Lung (tissue), 12 donors: Measurements from ENCODE around the gene ANTKMT. TPM values are rescaled to one million over a fixed set of nuclear protein-coding genes. Genes with fewer than 3 reads are reported as not detected.

Source experiments
- ATAC-seq: fragments of 200-7000 bp; cut with Tn5 transposase; one replicate; pipeline ENCODE4 v1.9.1; 2020; ENCODE audit warnings: moderate number of reproducible peaks; ENCODE audit not compliant: insufficient read depth, low FRiP score
- DNase-seq, 3 donors: peaks; one replicate each; pipeline ENCODE4 v3.0.0-alpha.2; 2013 to 2017
- H3K27ac ChIP-seq, 2 donors: one replicate each; pipeline ENCODE4 v1.5.1; 2013; ENCODE audit warnings: mild to moderate bottlenecking in 2 of 2, moderate library complexity in 2 of 2, control low read depth in 1 of 2, inconsistent platforms in 1 of 2, low read depth in 1 of 2, low read length in 1 of 2
- H3K27me3 ChIP-seq, 3 donors: one replicate each; pipeline ENCODE4 v1.5.1; 2013; ENCODE audit warnings: low read length in 2 of 3; ENCODE audit not compliant: control insufficient read depth in 3 of 3, insufficient read depth in 3 of 3
- H3K36me3 ChIP-seq, 4 donors: one replicate each; pipeline ENCODE4 v1.5.1; 2013; ENCODE audit warnings: low read length in 4 of 4, mild to moderate bottlenecking in 1 of 4, moderate library complexity in 1 of 4; ENCODE audit not compliant: control insufficient read depth in 4 of 4, insufficient read depth in 4 of 4
- H3K4me1 ChIP-seq, 5 donors: one replicate each; pipeline ENCODE4 v1.5.1; 2013; ENCODE audit warnings: low read length in 5 of 5, mild to moderate bottlenecking in 2 of 5, moderate library complexity in 1 of 5; ENCODE audit not compliant: control insufficient read depth in 5 of 5, insufficient read depth in 5 of 5
- H3K4me3 ChIP-seq: one replicate; pipeline ENCODE4 v1.5.1; 2013; ENCODE audit warnings: mild to moderate bottlenecking, control low read depth, moderate library complexity
- H3K9ac ChIP-seq, 2 donors: one replicate each; pipeline ENCODE4 v1.5.1; 2013; ENCODE audit warnings: low read length in 2 of 2, control low read depth in 1 of 2; ENCODE audit not compliant: insufficient read depth in 1 of 2
- H3K9me3 ChIP-seq, 4 donors: one replicate each; pipeline ENCODE4 v1.5.1; 2013; ENCODE audit warnings: low read length in 3 of 4, mild to moderate bottlenecking in 1 of 4, moderate library complexity in 1 of 4; ENCODE audit not compliant: control insufficient read depth in 4 of 4, insufficient read depth in 3 of 4
- WGBS, 2 donors: extraction: QIAGEN DNeasy Blood & Tissue Kit; methylation state at CpG; one replicate each; pipeline ENCODE4 v1.1.7; 2013; 5-methylcytosine and 5-hydroxymethylcytosine counted together
- polyA plus RNA-seq, 2 donors: library from polyadenylated mRNA; stranded (reverse); fragments of 200-250 nt; gene quantifications; one replicate each; pipeline ENCODE4 v1.2.1, GENCODE V29; 2013
- total RNA-seq, 2 donors: library from RNA; depleted of rRNA in 1 of 2; stranded (reverse); fragments of >200 nt in 1 of 2; gene quantifications; one replicate each; pipeline ENCODE4 v1.2.1, GENCODE V29; 2014 to 2021
- TF ChIP-seq, protein P1 (sequence below): IDR thresholded peaks from 2 replicates; pipeline ENCODE4 v1.5.1; 2012; ENCODE audit warnings: mild to moderate bottlenecking; ENCODE audit errors: control extremely low read depth, extremely low read depth
- donor health status: control.
- donor health status: control.
- donor health status: Bipolar disorder and iron deficiency.
- donor health status: healthy.
- donor health status: DM: yes; HTN: yes; CAD: no.

Gene ANTKMT
- total and polyA plus RNA-seq, 4 donors = 9.2 to 65.7 (median 45.9) TPM

DNA sequence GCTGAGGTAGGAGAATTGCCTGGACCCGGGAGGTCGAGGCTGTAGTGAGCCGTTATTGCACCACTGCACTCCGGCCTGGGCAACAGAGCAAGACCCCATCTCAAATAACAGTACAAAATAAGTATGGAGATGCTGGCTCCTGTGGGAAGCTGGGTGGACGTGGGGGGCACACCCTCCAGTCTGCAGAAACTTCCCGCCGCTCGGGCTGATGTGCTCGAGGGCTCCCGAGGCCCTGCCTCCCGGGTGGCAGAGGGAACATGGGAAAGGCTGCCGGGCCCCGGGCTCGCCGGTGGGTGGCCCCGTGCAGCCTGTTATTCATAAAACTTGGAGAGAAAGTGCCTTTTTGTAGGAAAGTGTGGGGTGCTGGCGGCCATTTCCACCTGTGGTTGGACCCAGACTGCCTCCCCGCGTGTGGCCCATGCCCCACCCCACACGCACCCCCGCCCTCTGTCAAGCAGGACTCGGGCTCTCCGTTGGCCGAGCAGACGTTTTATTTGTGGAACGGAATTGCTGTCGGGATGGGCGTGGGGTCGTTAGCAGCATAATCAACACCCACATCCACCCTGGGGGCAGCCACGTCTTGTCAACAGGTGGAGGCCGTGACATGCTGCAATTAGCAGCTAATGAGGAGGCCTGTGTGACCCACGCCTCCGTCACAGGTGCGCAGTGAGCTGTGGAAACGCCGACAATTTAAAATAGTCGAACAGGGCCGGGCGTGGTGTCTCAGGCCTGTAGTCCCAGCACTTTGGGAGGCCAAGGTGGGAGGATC is 27.2 kb downstream of the ANTKMT start:
- H3K4me1 ChIP-seq = peaks cover 0 to 3% (median 0%) of the 10 kb centered on the region in 5 donors
- no peaks in the 10 kb centered on the region for H3K9me3 ChIP-seq
- 84 to 93% methylated on average over 39 of the region's 39 CpGs for WGBS, 2 donors
- ATAC-seq (no peak), DNase-seq (no peak)
- TF ChIP-seq, protein P1, sequence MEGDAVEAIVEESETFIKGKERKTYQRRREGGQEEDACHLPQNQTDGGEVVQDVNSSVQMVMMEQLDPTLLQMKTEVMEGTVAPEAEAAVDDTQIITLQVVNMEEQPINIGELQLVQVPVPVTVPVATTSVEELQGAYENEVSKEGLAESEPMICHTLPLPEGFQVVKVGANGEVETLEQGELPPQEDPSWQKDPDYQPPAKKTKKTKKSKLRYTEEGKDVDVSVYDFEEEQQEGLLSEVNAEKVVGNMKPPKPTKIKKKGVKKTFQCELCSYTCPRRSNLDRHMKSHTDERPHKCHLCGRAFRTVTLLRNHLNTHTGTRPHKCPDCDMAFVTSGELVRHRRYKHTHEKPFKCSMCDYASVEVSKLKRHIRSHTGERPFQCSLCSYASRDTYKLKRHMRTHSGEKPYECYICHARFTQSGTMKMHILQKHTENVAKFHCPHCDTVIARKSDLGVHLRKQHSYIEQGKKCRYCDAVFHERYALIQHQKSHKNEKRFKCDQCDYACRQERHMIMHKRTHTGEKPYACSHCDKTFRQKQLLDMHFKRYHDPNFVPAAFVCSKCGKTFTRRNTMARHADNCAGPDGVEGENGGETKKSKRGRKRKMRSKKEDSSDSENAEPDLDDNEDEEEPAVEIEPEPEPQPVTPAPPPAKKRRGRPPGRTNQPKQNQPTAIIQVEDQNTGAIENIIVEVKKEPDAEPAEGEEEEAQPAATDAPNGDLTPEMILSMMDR = no peak
- H3K36me3 ChIP-seq = no peaks in the 10 kb centered on the region
- no peak overlapping the region for H3K9ac ChIP-seq
- no peak overlapping the region for H3K27ac ChIP-seq
- no peaks in the 10 kb centered on the region for H3K27me3 ChIP-seq
- no peak overlapping the region for H3K4me3 ChIP-seq

DNA sequence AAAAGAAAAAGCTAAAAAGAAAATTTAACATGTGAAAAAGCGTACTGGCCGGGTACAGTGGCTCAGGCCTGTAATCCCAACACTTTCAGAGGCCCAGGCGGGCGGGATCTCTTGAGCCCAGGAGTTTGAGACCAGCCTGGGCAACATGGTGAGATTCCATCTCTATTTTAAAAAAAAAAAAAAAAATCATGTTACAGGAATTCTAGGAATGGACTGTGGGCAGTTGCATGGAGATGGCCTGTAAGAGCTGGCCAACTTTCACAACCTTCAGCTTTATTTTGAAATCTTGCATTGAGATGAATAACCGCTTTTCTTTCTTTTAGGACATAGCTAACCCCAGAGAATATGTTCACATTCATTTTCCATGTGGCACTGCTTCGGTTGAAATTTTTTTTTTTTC is 28.1 kb downstream of the ANTKMT start:
- Histone ChIP-seq H3K36me3 (no peaks in the 10 kb centered on the region), H3K27ac (no peak overlapping the region), H3K27me3 (no peaks in the 10 kb centered on the region), H3K4me3 (no peak overlapping the region), H3K9ac (no peak overlapping the region), H3K9me3 (no peaks in the 10 kb centered on the region), H3K4me1 (peaks cover 0 to 3% (median 0%) of the 10 kb centered on the region in 5 donors)
- no peak for DNase-seq
- TF ChIP-seq, protein P1 = no peak
- 72 to 80% methylated on average over 6 of the region's 6 CpGs for WGBS, 2 donors
- no peak for ATAC-seq

DNA sequence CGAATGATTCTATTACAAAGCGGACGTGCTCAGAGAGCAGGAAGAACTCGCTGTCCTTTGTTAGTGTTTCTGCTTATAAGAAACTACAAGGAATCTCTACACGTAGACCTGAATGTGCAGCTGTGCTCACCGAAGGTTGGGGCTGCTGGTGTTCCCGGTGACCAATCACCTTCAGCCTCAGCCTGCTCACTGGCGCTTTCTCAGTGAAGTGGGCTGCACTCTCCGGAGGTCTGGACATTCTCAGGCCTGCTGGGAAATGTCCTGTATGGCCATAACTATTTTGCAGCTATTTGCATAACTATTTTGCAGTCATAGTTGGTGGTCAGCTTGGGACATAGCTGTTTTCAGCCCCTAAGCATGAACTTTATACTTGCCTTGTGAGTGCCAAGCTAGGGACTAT is 29.5 kb downstream of the ANTKMT start:
- DNase-seq (no peak), ATAC-seq (no peak)
- Histone ChIP-seq H3K27ac (no peak overlapping the region), H3K9ac (no peak overlapping the region), H3K36me3 (no peaks in the 10 kb centered on the region), H3K27me3 (no peaks in the 10 kb centered on the region), H3K4me3 (no peak overlapping the region), H3K9me3 (no peaks in the 10 kb centered on the region), H3K4me1 (peaks cover 0 to 3% (median 0%) of the 10 kb centered on the region in 5 donors)
- TF ChIP-seq, protein P1 = no peak
- WGBS, 2 donors = 71 to 74% methylated on average over 9 of the region's 9 CpGs
